ENCODE data around the gene ARMH4.

- no peak for TF ChIP-seq GATA2 (IDR thresholded peaks at IDR 0.05; ENCODE audit: low read depth, low read length)
- TF ChIP-seq GATA3 (IDR thresholded peaks at IDR 0.05; ENCODE audit: low read depth, low read length): no peak
Observed at GRCh38 chr14:58068306-58068705, 83.7 kb downstream of the ARMH4 start.

Data from SH-SY5Y (cell line).